ENCODE data around the gene P2RY8. TPM values are rescaled to one million over a fixed set of nuclear protein-coding genes. Genes with fewer than 3 reads are reported as not detected.

Gene P2RY8
- total RNA-seq, 1 experiment from 2014 or later = 0.44 TPM

DNA sequence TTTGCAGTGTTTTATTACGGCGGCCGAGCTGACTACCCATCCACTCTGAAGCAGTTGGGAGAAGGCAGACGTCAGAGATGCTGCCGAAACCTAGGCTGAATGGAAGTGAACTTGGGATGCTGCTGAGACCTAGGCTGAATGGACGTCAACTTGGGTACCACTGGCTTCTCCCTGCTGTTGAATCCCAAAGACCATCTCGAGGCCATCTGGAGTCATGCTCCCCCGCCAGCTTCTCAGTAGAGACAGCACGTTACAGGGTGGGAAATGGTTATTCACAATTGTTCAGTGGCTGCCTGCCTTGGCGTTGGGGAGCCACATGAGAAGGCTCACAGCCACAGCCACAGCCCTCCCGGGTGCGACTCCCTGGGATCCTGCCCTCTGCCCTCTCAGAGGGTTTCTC is 40.9 kb downstream of the P2RY8 start:
- no peaks in the 10 kb centered on the region for H3K9me2 ChIP-seq (ENCODE audit: insufficient read depth)
- no peaks in the 10 kb centered on the region for H4K20me1 ChIP-seq (ENCODE audit: insufficient read depth)
- no peaks in the 10 kb centered on the region for H3K9me3 ChIP-seq (ENCODE audit: control insufficient read depth in 1 of 2, insufficient read depth in 1 of 2, low read depth in 1 of 2, low read length in 2 of 2)
- no TSS peak for BruUV-seq (replicated peaks)
- no peak for ATAC-seq
- DNase-seq (ENCODE audit: low read depth, low spot score) = no peak
- H3K27ac ChIP-seq (ENCODE audit: low read depth, low read length) = no peak overlapping the region
- H3K4me2 ChIP-seq (ENCODE audit: low read length) = no peak overlapping the region
- no peaks in the 10 kb centered on the region for H3K36me3 ChIP-seq (ENCODE audit: control insufficient read depth in 1 of 2, insufficient read depth in 2 of 2, low read length in 2 of 2)
- ChIA-PET RAD21 (ENCODE audit: low non-redundant PET in 1 of 2, low total read pairs in 2 of 2, uncharacterized antibody in 2 of 2, unreplicated experiment in 2 of 2) (no interaction called here), POLR2A (no interaction called here), CTCF (no interaction called here)
- no peaks in the 10 kb centered on the region for H3K27me3 ChIP-seq (ENCODE audit: insufficient read depth, low read length)
- intact Hi-C loops (cut with micrococcal nuclease) = no loop called here
- no peaks in the 10 kb centered on the region for H3K79me2 ChIP-seq (ENCODE audit: insufficient read depth, low read length)
- H2AFZ ChIP-seq (ENCODE audit: low read depth, low read length, poor library complexity, severe bottlenecking) = no peak overlapping the region
- H3K9ac ChIP-seq (ENCODE audit: low read length) = no peak overlapping the region
- TF ChIP-seq SP1 (IDR thresholded peaks at IDR 0.05; ENCODE audit: low read depth) = no peak
- TF ChIP-seq, protein P1, sequence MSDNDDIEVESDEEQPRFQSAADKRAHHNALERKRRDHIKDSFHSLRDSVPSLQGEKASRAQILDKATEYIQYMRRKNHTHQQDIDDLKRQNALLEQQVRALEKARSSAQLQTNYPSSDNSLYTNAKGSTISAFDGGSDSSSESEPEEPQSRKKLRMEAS (IDR thresholded peaks at IDR 0.05) = no peak
- TF ChIP-seq EZH2 (IDR thresholded peaks at IDR 0.05) = no peak
- no peak for TF ChIP-seq POLR2A (IDR thresholded peaks at IDR 0.05; ENCODE audit: borderline replicate concordance, extremely low read depth, insufficient read depth, insufficient read length)
- no peak for TF ChIP-seq YY1 (IDR thresholded peaks at IDR 0.05; ENCODE audit: extremely low read depth, insufficient replicate concordance, low read depth, low read length)
- TF ChIP-seq CTCF (IDR thresholded peaks at IDR 0.05 in 2 of 3, conservative IDR thresholded peaks at IDR 0.05 in 1 of 3; ENCODE audit: borderline replicate concordance in 1 of 3, insufficient read depth in 1 of 3, low read depth in 2 of 3, low read length in 2 of 3) = no peak
- no peak for TF ChIP-seq FOSL1 (IDR thresholded peaks at IDR 0.05; ENCODE audit: low read depth)
- no peak for TF ChIP-seq ELF1 (IDR thresholded peaks at IDR 0.05; ENCODE audit: borderline replicate concordance, low read depth)
- no peak for TF ChIP-seq TCF7L2 (IDR thresholded peaks at IDR 0.05; ENCODE audit: borderline replicate concordance, extremely low read depth, insufficient read depth, insufficient read length)
- no peak for TF ChIP-seq ATF3 (IDR thresholded peaks at IDR 0.05)
- TF ChIP-seq POLR2AphosphoS5 (IDR thresholded peaks at IDR 0.05; ENCODE audit: low read depth, low read length) = no peak
- TF ChIP-seq ZNF274 (IDR thresholded peaks at IDR 0.05; ENCODE audit: low read depth, low read length) = no peak
- no peak for TF ChIP-seq REST (IDR thresholded peaks at IDR 0.05; ENCODE audit: low read depth)
- TF ChIP-seq CBX3 (IDR thresholded peaks at IDR 0.05; ENCODE audit: low read depth) = no peak
- TF ChIP-seq EGR1 (IDR thresholded peaks at IDR 0.05; ENCODE audit: low read depth) = no peak
- TF ChIP-seq, protein P2, sequence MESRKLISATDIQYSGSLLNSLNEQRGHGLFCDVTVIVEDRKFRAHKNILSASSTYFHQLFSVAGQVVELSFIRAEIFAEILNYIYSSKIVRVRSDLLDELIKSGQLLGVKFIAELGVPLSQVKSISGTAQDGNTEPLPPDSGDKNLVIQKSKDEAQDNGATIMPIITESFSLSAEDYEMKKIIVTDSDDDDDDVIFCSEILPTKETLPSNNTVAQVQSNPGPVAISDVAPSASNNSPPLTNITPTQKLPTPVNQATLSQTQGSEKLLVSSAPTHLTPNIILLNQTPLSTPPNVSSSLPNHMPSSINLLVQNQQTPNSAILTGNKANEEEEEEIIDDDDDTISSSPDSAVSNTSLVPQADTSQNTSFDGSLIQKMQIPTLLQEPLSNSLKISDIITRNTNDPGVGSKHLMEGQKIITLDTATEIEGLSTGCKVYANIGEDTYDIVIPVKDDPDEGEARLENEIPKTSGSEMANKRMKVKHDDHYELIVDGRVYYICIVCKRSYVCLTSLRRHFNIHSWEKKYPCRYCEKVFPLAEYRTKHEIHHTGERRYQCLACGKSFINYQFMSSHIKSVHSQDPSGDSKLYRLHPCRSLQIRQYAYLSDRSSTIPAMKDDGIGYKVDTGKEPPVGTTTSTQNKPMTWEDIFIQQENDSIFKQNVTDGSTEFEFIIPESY (IDR thresholded peaks at IDR 0.05; ENCODE audit: extremely low read depth, insufficient replicate concordance, low read length) = no peak
- no peak for TF ChIP-seq CEBPB (IDR thresholded peaks at IDR 0.05; ENCODE audit: low read depth)
- H3K4me3 ChIP-seq (replicated peaks in 1 of 2; ENCODE audit: low read depth in 1 of 2, low read length in 2 of 2) = no peak overlapping the region
- H3K4me1 ChIP-seq (ENCODE audit: control insufficient read depth in 1 of 2, insufficient read depth in 2 of 2, low read length in 2 of 2) = no peaks in the 10 kb centered on the region

All from HCT116 (cell line).